ENCODE results near the gene BCAR1.

BCAR1 gene

GRCh38 chr16:75251280-75252048 is at the start of gene BCAR1:
BCAR1 (minus strand) TSS chr16:75251624; CDS start chr16:75251482, 142 bp downstream.
- DNase-seq (ENCODE audit: low spot score) = peak; percentile 94
- TF ChIP-seq, protein P1, sequence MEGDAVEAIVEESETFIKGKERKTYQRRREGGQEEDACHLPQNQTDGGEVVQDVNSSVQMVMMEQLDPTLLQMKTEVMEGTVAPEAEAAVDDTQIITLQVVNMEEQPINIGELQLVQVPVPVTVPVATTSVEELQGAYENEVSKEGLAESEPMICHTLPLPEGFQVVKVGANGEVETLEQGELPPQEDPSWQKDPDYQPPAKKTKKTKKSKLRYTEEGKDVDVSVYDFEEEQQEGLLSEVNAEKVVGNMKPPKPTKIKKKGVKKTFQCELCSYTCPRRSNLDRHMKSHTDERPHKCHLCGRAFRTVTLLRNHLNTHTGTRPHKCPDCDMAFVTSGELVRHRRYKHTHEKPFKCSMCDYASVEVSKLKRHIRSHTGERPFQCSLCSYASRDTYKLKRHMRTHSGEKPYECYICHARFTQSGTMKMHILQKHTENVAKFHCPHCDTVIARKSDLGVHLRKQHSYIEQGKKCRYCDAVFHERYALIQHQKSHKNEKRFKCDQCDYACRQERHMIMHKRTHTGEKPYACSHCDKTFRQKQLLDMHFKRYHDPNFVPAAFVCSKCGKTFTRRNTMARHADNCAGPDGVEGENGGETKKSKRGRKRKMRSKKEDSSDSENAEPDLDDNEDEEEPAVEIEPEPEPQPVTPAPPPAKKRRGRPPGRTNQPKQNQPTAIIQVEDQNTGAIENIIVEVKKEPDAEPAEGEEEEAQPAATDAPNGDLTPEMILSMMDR (IDR thresholded peaks at IDR 0.05; ENCODE audit: borderline replicate concordance, control extremely low read depth, extremely low read depth, insufficient read depth, missing control alignments) = peak; percentile 12
- in situ Hi-C loops (cut with MboI; ENCODE audit: low sequenced_read_pairs, unreplicated experiment) = no loop called here

GRCh38 chr16:75298267-75298666 is 46.8 kb upstream of the BCAR1 start:
- in situ Hi-C loops (cut with MboI; ENCODE audit: low sequenced_read_pairs, unreplicated experiment) = no loop called here
- TF ChIP-seq, protein P1 (IDR thresholded peaks at IDR 0.05; ENCODE audit: borderline replicate concordance, control extremely low read depth, extremely low read depth, insufficient read depth, missing control alignments) = no peak

DNA sequence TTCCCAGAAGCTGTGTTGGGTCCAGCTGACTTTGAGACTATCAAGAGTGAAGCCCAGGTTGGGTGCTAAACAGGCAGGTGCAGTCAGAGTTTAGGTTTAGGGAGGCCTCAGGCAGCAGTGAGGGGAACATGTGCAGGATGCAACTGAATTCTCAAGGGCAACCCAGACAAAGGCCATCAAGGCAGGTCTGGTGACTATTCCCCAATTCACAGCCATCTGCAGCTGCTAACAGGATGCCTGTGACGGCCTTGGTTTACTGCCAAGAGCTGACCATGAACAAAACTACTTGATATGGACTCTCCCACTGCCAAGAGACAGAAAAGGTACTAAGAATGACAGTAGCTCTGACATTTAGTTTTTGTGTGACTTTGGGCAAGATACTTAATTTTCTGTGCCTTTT is 45.2 kb upstream of the BCAR1 start:
- in situ Hi-C loops (cut with MboI; ENCODE audit: low sequenced_read_pairs, unreplicated experiment) = no loop called here
- TF ChIP-seq, protein P1 (IDR thresholded peaks at IDR 0.05; ENCODE audit: borderline replicate concordance, control extremely low read depth, extremely low read depth, insufficient read depth, missing control alignments) = no peak
- no peak for DNase-seq (ENCODE audit: low spot score)

More at GRCh38 chr16:75298267-75298666, 46.8 kb upstream of the BCAR1 start:
- no peak for DNase-seq (ENCODE audit: low spot score)

DNA sequence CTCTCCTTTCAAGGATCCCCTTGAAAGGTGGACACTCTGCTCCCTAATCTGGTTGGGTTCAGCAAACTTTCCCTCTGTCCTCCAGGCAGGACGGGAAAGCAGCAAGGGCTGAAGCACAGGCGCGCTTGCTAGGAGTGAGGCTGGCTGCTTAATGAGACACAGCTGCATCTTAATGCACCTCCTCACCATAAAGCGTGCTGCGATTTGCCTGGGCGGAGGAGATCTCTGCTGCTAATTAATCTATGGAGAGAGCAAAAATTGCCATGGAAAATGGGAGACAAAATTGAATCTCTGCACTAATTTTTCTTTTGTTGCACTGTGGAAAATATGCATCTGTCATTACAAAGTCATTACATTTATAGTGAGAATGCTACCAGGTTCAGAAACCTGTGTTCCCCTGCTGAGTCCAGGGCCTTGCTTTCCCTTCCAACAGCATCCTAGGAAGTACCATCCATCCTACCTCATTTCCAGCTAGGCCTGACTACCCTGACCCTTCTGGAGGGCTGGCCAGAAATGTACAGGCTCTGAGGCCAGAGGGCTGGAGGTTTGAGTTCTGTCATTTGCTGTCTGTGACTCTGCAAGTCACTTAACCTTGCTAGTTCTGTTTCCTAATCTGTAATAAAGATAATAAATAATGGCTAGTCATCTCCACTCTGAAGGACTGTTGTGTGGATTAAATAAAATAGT is 43.5 kb upstream of the BCAR1 start:
- TF ChIP-seq, protein P1 (IDR thresholded peaks at IDR 0.05; ENCODE audit: borderline replicate concordance, control extremely low read depth, extremely low read depth, insufficient read depth, missing control alignments) = no peak
- no peak for DNase-seq (ENCODE audit: low spot score)
- in situ Hi-C loops (cut with MboI; ENCODE audit: low sequenced_read_pairs, unreplicated experiment) = no loop called here

GRCh38 chr16:75293772-75294171 is 42.3 kb upstream of the BCAR1 start:
- in situ Hi-C loops (cut with MboI; ENCODE audit: low sequenced_read_pairs, unreplicated experiment) = no loop called here
- no peak for DNase-seq (ENCODE audit: low spot score)
- TF ChIP-seq, protein P1 (IDR thresholded peaks at IDR 0.05; ENCODE audit: borderline replicate concordance, control extremely low read depth, extremely low read depth, insufficient read depth, missing control alignments) = no peak

DNA sequence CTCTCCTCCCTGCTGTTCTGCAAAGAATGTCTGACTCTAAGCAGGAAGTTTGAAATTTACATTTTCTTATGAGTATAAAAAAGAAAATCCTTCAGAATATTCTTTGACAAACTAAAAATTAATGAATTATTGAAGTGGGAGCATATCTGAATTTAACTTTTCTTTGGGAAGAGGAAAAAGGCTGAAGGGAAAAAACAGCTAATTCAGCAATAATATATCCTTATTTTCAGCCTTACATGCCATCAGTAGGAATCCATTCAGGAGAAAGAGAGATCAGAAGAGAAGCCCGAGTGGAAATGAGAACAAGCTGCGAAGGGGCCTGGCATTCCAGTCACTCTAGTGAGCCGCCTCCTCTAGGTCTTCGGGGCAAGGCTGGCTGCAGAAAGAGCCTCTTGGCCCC is 41.7 kb upstream of the BCAR1 start:
- TF ChIP-seq, protein P1 (IDR thresholded peaks at IDR 0.05; ENCODE audit: borderline replicate concordance, control extremely low read depth, extremely low read depth, insufficient read depth, missing control alignments) = no peak
- no peak for DNase-seq (ENCODE audit: low spot score)
- in situ Hi-C loops (cut with MboI; ENCODE audit: low sequenced_read_pairs, unreplicated experiment) = no loop called here
